Central memory CD8-positive, alpha-beta T cell (primary cell): ENCODE results near the gene S1PR2.
"Not testable (repeated sequence)": the region's sequence is repeated elsewhere in the genome, so short reads cannot be mapped to it uniquely, and the experiment has no call there.

Experiments used
- ATAC-seq: fragments of 150-1000 bp; cut with Tn5 transposase; replicated peaks from 2 replicates; pipeline ENCODE4 v1.10.0; 2022; ENCODE audit warnings: mild to moderate bottlenecking, moderate FRiP score, moderate number of reproducible peaks; ENCODE audit not compliant: poor library complexity, severe bottlenecking; ENCODE audit errors: extremely low read depth
- DNase-seq, 2 donors: peaks; one replicate each; pipeline ENCODE4 v3.0.0; 2021; ENCODE audit warnings: low spot score in 2 of 2
- H3K27ac Mint-ChIP-seq: one replicate; pipeline ENCODE4 v1.8.0; 2022; ENCODE audit warnings: low read depth, mild to moderate bottlenecking, moderate library complexity, mixed read lengths
- H3K27me3 Mint-ChIP-seq: one replicate; pipeline ENCODE4 v1.8.0; 2022; ENCODE audit warnings: mixed read lengths
- H3K36me3 Mint-ChIP-seq: one replicate; pipeline ENCODE4 v1.8.0; 2022; ENCODE audit warnings: mild to moderate bottlenecking, moderate library complexity, mixed read lengths; ENCODE audit not compliant: insufficient read depth
- H3K4me1 Mint-ChIP-seq: one replicate; pipeline ENCODE4 v1.8.0; 2022; ENCODE audit warnings: mixed read lengths
- H3K4me3 Mint-ChIP-seq: one replicate; pipeline ENCODE4 v1.8.0; 2022; ENCODE audit warnings: mild to moderate bottlenecking, moderate library complexity, mixed read lengths
- H3K9me3 Mint-ChIP-seq: one replicate; pipeline ENCODE4 v1.8.0; 2022; ENCODE audit warnings: mixed read lengths

S1PR2 gene

DNA sequence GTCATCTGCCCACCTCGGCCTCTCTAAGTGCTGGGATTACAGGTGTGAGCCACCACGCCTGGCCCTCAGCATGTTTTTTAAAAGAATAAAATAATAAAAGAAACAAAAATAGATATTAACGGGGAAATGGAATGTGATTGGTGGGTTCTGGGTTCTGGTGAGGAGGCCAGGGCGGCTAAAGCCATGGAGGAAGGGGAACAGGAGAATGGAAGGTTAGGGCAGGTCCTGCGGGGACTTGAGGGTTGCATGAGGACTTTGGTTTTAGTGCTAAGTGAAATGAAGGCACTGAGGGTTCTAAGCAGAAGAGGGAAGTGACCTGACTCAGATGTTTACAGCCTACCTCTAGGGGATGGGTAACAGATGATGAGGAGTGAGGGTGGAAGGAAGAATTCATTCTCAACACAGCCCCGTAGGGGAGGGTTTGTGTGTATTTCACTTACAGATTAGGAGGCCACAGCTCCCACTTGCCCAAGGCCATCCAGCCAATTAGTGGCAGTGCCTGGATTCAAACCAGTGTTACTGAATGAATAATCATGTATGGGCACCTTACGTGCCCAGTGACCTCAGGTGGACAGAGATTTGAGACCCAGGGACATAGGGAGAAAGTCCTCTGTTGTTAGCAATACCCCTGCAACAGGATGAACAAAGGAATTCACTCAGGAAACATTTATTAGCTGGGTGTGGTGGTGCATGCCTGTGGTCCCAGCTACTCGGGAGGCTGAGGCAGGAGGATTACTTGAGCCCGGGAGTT, 14.2 kb upstream of the S1PR2 start:
- Mint-ChIP-seq H3K4me1 (no peaks in the 10 kb centered on the region), H3K27ac (no peak overlapping the region), H3K9me3 (no peaks in the 10 kb centered on the region), H3K27me3 (no peaks in the 10 kb centered on the region), H3K4me3 (no peak overlapping the region), H3K36me3 (peaks cover 1% of the 10 kb centered on the region)
- ATAC-seq (no peak), DNase-seq (no peak)

- Mint-ChIP-seq H3K9me3 (no peaks in the 10 kb centered on the region), H3K36me3 (no peaks in the 10 kb centered on the region), H3K4me3 (no peak overlapping the region), H3K27me3 (no peaks in the 10 kb centered on the region), H3K4me1 (no peaks in the 10 kb centered on the region), H3K27ac (no peak overlapping the region)
- DNase-seq = no peak
- ATAC-seq = no peak
These were observed 12.5 kb upstream of the S1PR2 start for GRCh38 chr19:10243606-10244005.

GRCh38 chr19:10241826-10242449, 10.8 kb upstream of the S1PR2 start:
- not testable (repeated sequence) for H3K4me3 Mint-ChIP-seq, H3K27ac Mint-ChIP-seq, DNase-seq, H3K4me1 Mint-ChIP-seq, H3K27me3 Mint-ChIP-seq, H3K9me3 Mint-ChIP-seq, ATAC-seq, H3K36me3 Mint-ChIP-seq

GRCh38 chr19:10238172-10238783, 7.1 kb upstream of the S1PR2 start:
- Mint-ChIP-seq H3K4me3 (no peak overlapping the region), H3K36me3 (peaks cover 1% of the 10 kb centered on the region), H3K27me3 (no peaks in the 10 kb centered on the region), H3K27ac (no peak overlapping the region), H3K4me1 (peaks cover 10% of the 10 kb centered on the region), H3K9me3 (no peaks in the 10 kb centered on the region)
- ATAC-seq (no peak), DNase-seq (no peak)

GRCh38 chr19:10237702-10238101, 6.6 kb upstream of the S1PR2 start:
- ATAC-seq (no peak), DNase-seq (no peak)
- H3K4me1 Mint-ChIP-seq = peaks cover 10% of the 10 kb centered on the region
- H3K27me3 Mint-ChIP-seq = no peaks in the 10 kb centered on the region
- H3K36me3 Mint-ChIP-seq = peaks cover 1% of the 10 kb centered on the region
- no peak overlapping the region for H3K4me3 Mint-ChIP-seq
- H3K27ac Mint-ChIP-seq = no peak overlapping the region
- no peaks in the 10 kb centered on the region for H3K9me3 Mint-ChIP-seq

DNA sequence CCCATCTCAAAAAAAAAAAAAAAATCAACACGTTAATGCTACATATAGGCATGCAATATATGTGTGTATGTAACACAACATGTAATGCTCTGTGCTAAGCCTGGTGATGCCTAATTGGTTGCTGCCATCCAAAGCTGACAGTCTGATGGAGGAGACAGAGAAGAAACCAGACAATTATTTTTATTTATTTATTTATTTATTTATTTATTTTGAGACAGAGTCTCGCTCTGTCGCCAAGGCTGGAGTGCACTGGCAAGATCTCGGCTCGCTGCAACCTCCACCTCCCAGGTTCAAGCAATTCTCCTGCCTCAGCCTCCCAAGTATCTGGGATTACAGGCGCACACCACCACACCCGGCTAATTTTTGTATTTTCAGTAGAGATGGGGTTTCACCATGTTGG, 4.3 kb upstream of the S1PR2 start:
- peak overlapping the region; percentile 94 for H3K4me3 Mint-ChIP-seq
- not testable (repeated sequence) for H3K4me1 Mint-ChIP-seq, H3K9me3 Mint-ChIP-seq, H3K36me3 Mint-ChIP-seq, DNase-seq, H3K27me3 Mint-ChIP-seq, ATAC-seq
- peak overlapping the region; percentile 100 for H3K27ac Mint-ChIP-seq

DNA sequence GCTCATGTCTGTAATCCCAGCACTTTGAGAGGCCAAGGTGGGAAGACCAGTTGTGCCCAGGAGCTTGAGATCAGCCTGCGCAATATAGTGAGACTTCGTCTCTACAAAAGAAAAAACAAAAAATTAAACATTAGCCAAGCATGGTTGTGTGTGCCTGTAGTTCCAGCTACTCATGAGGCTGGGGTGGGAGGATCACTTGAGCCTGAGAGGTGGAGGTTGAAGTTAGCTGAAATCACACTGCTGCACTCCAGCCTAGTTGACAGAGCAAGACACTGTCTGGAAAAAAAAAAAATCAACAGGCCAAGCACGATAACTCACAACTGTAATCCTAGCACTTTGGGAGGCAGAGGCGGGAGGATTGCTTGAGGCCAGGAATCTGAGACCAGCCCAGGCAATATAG, 3.9 kb upstream of the S1PR2 start:
- Mint-ChIP-seq H3K27ac (peak overlapping the region; percentile 100), H3K4me1 (peaks cover 10% of the 10 kb centered on the region), H3K36me3 (peaks cover 11% of the 10 kb centered on the region), H3K27me3 (no peaks in the 10 kb centered on the region), H3K9me3 (no peaks in the 10 kb centered on the region), H3K4me3 (peak overlapping the region; percentile 94)
- DNase-seq = no peak
- ATAC-seq = no peak

GRCh38 chr19:10233946-10234345, 2.8 kb upstream of the S1PR2 start:
- H3K36me3 Mint-ChIP-seq = peaks cover 13% of the 10 kb centered on the region
- H3K27ac Mint-ChIP-seq = no peak overlapping the region
- no peak overlapping the region for H3K4me3 Mint-ChIP-seq
- ATAC-seq (no peak), DNase-seq (no peak)
- no peaks in the 10 kb centered on the region for H3K27me3 Mint-ChIP-seq
- peaks cover 19% of the 10 kb centered on the region for H3K4me1 Mint-ChIP-seq
- H3K9me3 Mint-ChIP-seq = no peaks in the 10 kb centered on the region

DNA sequence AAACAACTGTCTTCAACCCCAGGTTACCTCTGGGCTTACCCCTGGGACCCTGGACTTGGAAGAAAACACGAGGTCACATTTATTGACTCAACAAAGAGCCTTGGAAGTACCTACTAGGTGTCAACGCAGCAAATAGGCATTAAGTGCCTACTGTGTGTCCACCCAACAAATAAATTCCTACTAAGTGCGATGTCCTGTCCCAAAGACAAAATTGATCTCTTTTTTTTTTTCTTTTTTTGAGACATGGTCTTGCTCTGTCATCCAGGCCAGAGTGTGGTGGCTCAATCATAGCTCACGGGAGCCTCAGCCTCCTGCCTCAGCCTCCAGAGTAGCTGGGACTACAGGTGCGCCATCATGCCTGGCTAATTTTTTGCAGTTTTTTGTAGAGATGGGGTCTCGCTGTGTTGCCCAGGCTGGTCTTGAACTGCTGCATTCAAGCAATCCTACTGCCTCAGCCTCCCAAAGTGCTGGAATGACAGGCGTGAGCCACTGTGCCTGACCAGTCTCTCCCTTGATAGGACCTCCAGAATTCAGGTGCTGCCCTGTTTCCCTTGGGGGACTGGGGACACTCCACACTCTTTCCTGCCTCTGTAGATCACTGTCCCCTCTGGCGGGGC, 589 bp upstream of the S1PR2 start:
- H3K4me1 Mint-ChIP-seq = peaks cover 24% of the 10 kb centered on the region

DNA sequence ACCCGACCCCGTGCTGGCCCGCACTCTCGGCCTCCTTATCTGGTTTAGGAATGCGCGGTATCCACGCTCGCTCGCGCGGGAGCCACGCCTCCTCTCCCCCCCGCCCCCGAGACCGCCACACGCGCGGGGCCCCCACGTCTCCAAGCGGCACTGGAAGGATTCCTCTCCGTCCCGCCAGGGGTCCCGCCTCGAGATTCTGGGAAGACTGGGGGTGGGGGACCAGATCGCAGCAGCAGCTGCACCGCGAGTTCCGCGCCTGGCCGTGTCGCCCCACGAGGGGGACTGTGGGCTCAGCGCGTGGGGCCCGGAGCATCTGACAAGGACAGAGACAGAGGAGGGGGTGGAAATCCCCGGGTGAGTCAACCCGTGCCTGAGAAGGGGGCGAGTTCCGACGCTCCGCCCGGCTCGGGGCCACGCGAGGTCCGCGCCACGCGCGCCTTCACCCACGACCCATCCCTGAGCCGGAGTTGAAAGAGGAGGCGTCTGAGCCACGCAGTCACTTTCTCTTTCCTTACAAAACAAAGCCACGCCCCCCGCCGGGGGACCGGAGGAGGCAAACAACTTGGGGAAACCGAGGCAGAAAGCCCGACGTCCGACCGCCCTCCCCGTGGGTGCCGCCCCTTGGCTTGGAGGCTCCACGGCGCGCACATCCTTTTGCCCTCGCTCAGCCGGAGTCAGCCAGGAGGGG, 814 bp downstream of the S1PR2 start:
- Mint-ChIP-seq H3K27me3 (no peaks in the 10 kb centered on the region), H3K4me3 (peak overlapping the region; percentile 89), H3K4me1 (peaks cover 22% of the 10 kb centered on the region), H3K27ac (peak overlapping the region; percentile 85), H3K9me3 (no peaks in the 10 kb centered on the region), H3K36me3 (peaks cover 12% of the 10 kb centered on the region)
- DNase-seq (peak; percentile 41 to 55), ATAC-seq (peak; percentile 75)

More for the DNA sequence above, 589 bp upstream of the S1PR2 start:
- H3K9me3 Mint-ChIP-seq = no peaks in the 10 kb centered on the region
- peak overlapping the region; percentile 85 for H3K27ac Mint-ChIP-seq
- no peak for DNase-seq
- peaks cover 13% of the 10 kb centered on the region for H3K36me3 Mint-ChIP-seq
- peak overlapping the region; percentile 89 for H3K4me3 Mint-ChIP-seq
- no peak for ATAC-seq
- H3K27me3 Mint-ChIP-seq = no peaks in the 10 kb centered on the region

GRCh38 chr19:10228920-10229319, 2.2 kb downstream of the S1PR2 start:
- Mint-ChIP-seq H3K27ac (peak overlapping the region; percentile 85), H3K9me3 (no peaks in the 10 kb centered on the region), H3K27me3 (no peaks in the 10 kb centered on the region), H3K36me3 (peaks cover 14% of the 10 kb centered on the region), H3K4me3 (peak overlapping the region; percentile 89), H3K4me1 (peaks cover 22% of the 10 kb centered on the region)
- ATAC-seq (no peak), DNase-seq (no peak)

DNA sequence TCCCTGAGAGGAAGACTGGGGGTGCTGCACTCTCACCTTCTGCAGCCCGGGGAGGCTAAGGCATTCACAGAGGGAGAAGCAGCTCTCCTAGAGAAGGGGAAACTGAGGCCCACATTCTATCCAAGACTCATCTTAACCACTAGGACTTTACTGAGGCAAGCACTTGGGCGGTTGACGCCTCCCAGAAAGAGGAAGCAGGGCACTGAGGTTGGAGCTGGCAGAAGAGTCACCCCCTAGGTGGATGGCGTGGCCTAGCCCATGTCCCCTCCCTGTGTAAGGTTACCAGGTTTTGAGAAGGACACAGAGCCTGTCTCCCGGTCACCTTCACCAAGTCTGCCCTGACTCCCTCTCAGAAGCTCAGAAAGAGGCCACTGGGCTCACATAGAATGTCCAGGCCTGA, 2.7 kb downstream of the S1PR2 start:
- peaks cover 22% of the 10 kb centered on the region for H3K4me1 Mint-ChIP-seq
- H3K36me3 Mint-ChIP-seq = peaks cover 15% of the 10 kb centered on the region
- H3K4me3 Mint-ChIP-seq = no peak overlapping the region
- no peak for DNase-seq
- ATAC-seq = no peak
- no peaks in the 10 kb centered on the region for H3K27me3 Mint-ChIP-seq
- H3K9me3 Mint-ChIP-seq = no peaks in the 10 kb centered on the region
- no peak overlapping the region for H3K27ac Mint-ChIP-seq
